Duodenal mucosa (tissue), 2 donors: Measurements from ENCODE around the gene CC2D2A.
"Not testable (repeated sequence)": the region's sequence is repeated elsewhere in the genome, so short reads cannot be mapped to it uniquely, and the experiment has no call there.

Source experiments
- H3K27ac ChIP-seq: one replicate; pipeline ENCODE4 v1.7.0; 2013; ENCODE audit warnings: low read depth, low read length
- H3K27me3 ChIP-seq, 2 donors: one replicate each; pipeline ENCODE4 v1.7.0; 2013; ENCODE audit warnings: low read length in 2 of 2, control low read depth in 1 of 2; ENCODE audit not compliant: insufficient read depth in 2 of 2, control insufficient read depth in 1 of 2
- H3K36me3 ChIP-seq, 2 donors: one replicate each; pipeline ENCODE4 v1.7.0; 2013; ENCODE audit warnings: low read length in 2 of 2, control low read depth in 1 of 2; ENCODE audit not compliant: insufficient read depth in 2 of 2, control insufficient read depth in 1 of 2
- H3K4me1 ChIP-seq, 2 donors: one replicate each; pipeline ENCODE4 v1.7.0; 2013; ENCODE audit warnings: low read length in 2 of 2, control low read depth in 1 of 2; ENCODE audit not compliant: insufficient read depth in 2 of 2, control insufficient read depth in 1 of 2
- H3K4me3 ChIP-seq, 2 donors: one replicate each; pipeline ENCODE4 v1.7.0; 2013; ENCODE audit warnings: low read length in 2 of 2, low read depth in 1 of 2
- H3K9ac ChIP-seq, 2 donors: one replicate each; pipeline ENCODE4 v1.7.0; 2013; ENCODE audit warnings: low read length in 2 of 2, low read depth in 1 of 2
- H3K9me3 ChIP-seq, 2 donors: one replicate each; pipeline ENCODE4 v1.7.0; 2013; ENCODE audit warnings: low read length in 2 of 2, control low read depth in 1 of 2; ENCODE audit not compliant: control insufficient read depth in 1 of 2

The CC2D2A gene

GRCh38 chr4:15605537-15605936, 135.9 kb downstream of the CC2D2A start:
- no peaks in the 10 kb centered on the region for H3K9me3 ChIP-seq
- no peak overlapping the region for H3K27ac ChIP-seq
- H3K4me3 ChIP-seq, result no peak overlapping the region
- no peaks in the 10 kb centered on the region for H3K27me3 ChIP-seq
- H3K4me1 ChIP-seq, result no peaks in the 10 kb centered on the region
- peaks cover 0 to 28% of the 10 kb centered on the region in 2 donors for H3K36me3 ChIP-seq
- no peak overlapping the region for H3K9ac ChIP-seq

GRCh38 chr4:15610855-15611254, 141.2 kb downstream of the CC2D2A start:
- no peak overlapping the region for H3K4me3 ChIP-seq
- no peaks in the 10 kb centered on the region for H3K4me1 ChIP-seq
- H3K36me3 ChIP-seq, result peaks cover 6 to 13% of the 10 kb centered on the region in 2 donors
- H3K9me3 ChIP-seq, result no peaks in the 10 kb centered on the region
- no peak overlapping the region for H3K27ac ChIP-seq
- no peak overlapping the region for H3K9ac ChIP-seq
- no peaks in the 10 kb centered on the region for H3K27me3 ChIP-seq

DNA sequence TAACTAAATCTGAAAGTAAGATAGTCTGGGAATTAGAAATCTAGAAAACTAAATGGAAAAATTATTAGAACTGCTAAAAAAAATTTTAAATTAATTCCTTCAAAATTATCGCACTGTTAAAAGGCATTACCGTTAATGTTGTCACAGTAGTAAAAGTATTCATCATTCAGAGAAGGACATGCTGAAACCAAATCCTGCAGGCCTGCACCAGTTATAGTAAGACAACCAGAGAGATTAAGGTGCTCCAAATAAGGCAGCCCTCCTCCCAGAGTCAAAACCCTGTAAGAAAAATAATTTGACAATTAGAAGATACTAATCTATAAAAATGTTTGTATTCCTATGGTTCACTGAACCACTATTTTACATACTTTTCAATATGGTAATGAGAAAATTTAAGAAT, 142.5 kb downstream of the CC2D2A start:
- no peaks in the 10 kb centered on the region for H3K27me3 ChIP-seq
- peaks cover 9 to 13% of the 10 kb centered on the region in 2 donors for H3K36me3 ChIP-seq
- H3K4me1 ChIP-seq, result no peaks in the 10 kb centered on the region
- no peaks in the 10 kb centered on the region for H3K9me3 ChIP-seq
- H3K27ac ChIP-seq, result no peak overlapping the region
- no peak overlapping the region for H3K4me3 ChIP-seq
- H3K9ac ChIP-seq, result no peak overlapping the region

- not testable (repeated sequence) for H3K27me3 ChIP-seq, H3K4me1 ChIP-seq, H3K27ac ChIP-seq, H3K9ac ChIP-seq, H3K4me3 ChIP-seq
- Histone ChIP-seq H3K36me3 (peaks cover 17 to 23% of the 10 kb centered on the region in 2 donors), H3K9me3 (peaks cover 8 to 10% of the 10 kb centered on the region in 2 donors)
These were observed 145.2 kb downstream of the CC2D2A start for GRCh38 chr4:15614891-15615290.

DNA sequence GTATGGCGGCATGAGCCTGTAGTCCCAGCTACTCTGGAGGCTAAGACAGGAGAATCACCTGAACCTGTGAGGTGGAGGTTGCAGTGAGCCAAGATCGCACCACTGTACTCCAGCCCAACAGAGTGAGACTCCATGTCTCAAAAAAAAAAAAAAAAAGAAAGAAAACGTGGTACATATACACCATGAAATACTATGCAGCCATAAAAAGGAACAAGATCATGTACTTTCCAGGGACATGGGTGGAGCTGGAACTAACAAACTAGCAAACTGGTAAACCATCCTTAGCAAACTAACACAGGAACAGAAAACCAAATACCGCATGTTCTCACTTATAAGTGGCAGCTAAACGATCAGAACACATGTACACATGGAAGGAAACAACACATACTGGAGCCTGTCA, 147.7 kb downstream of the CC2D2A start:
- not testable (repeated sequence) for H3K9ac ChIP-seq, H3K4me1 ChIP-seq, H3K27me3 ChIP-seq, H3K27ac ChIP-seq, H3K4me3 ChIP-seq
- H3K9me3 ChIP-seq, result peaks cover 11 to 19% of the 10 kb centered on the region in 2 donors
- H3K36me3 ChIP-seq, result peaks cover 17 to 28% of the 10 kb centered on the region in 2 donors

- peaks cover 8 to 44% of the 10 kb centered on the region in 2 donors for H3K36me3 ChIP-seq
- H3K27ac ChIP-seq, result no peak overlapping the region
- H3K4me3 ChIP-seq, result no peak overlapping the region
- H3K9ac ChIP-seq, result no peak overlapping the region
- H3K27me3 ChIP-seq, result no peaks in the 10 kb centered on the region
- no peaks in the 10 kb centered on the region for H3K4me1 ChIP-seq
- no peaks in the 10 kb centered on the region for H3K9me3 ChIP-seq
These were observed 167.1 kb downstream of the CC2D2A start for GRCh38 chr4:15636818-15637217.

DNA sequence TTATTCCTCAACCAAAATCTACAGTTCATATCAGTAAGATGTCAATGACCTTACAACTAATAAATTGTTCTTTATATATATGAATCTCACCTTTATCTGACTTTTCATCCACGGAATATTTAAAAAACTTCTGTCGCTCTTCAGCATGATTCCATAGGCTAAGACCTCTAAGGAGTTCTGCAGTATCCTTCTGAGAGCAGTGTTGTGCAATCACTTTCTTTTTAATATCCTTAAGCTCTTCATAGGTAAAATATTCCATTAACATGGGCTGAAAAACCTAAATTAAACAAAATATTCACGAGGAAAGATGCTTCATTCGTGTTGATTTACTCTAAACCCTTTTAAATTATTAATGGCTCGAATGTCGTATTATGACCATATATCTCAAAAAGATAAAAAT, 168.7 kb downstream of the CC2D2A start:
- Histone ChIP-seq H3K36me3 (peaks cover 8 to 41% of the 10 kb centered on the region in 2 donors), H3K9me3 (no peaks in the 10 kb centered on the region), H3K9ac (no peak overlapping the region), H3K27ac (no peak overlapping the region), H3K27me3 (no peaks in the 10 kb centered on the region), H3K4me1 (no peaks in the 10 kb centered on the region), H3K4me3 (no peak overlapping the region)

DNA sequence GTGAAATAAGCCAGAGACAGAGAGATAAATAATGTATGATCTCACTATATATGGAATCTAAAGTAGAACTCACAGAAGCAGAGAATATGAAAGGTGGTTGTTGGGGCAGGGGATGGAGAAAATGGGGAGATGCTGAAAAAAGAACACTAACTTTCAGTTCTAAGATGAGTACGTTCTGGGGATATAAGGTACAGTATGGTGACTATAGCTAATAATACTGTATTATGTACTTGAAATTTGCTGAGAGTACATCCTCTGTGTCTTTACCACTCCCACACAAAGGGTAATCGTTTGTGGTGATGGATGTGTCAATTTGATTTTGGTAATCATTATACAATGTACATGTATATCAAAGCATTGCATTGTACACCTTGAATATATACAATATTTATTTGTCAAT, 178.9 kb downstream of the CC2D2A start:
- H3K4me1 ChIP-seq, result peaks cover 26 to 30% of the 10 kb centered on the region in 2 donors
- H3K27ac ChIP-seq, result no peak overlapping the region
- H3K9me3 ChIP-seq, result no peaks in the 10 kb centered on the region
- H3K36me3 ChIP-seq, result no peaks in the 10 kb centered on the region
- no peak overlapping the region for H3K4me3 ChIP-seq
- no peaks in the 10 kb centered on the region for H3K27me3 ChIP-seq
- no peak overlapping the region for H3K9ac ChIP-seq

DNA sequence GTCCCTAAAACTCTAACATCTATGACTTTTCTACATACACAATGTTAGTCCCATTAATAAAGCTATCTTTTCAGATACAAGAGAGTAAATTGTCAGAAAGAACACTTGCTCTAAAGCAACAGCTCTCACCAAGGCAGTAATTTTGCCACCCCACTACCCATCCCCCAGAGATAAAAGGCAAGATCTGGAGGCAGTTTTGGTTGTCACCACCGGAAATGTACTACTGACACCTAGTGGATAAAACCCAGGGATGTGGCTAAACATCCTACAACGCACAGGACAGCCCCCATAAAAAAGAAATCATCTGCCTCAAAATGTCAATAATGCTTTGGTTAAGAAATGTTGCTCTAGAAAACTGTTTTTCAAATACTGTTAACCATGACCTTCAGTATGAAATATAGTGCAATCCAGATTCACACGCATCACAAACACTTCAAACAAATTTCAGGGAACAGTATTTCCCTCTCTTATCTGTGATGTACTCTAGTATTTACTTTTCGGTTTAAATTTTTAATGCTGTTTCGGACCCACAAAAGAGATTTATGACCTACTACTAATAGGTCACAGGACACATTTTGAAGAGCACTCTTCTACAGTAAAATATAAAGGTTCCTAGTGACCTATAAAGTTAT, 180.3 kb downstream of the CC2D2A start:
- Histone ChIP-seq H3K4me1 (peaks cover 26 to 33% of the 10 kb centered on the region in 2 donors), H3K9me3 (no peaks in the 10 kb centered on the region), H3K9ac (no peak overlapping the region), H3K27ac (no peak overlapping the region), H3K27me3 (no peaks in the 10 kb centered on the region), H3K36me3 (no peaks in the 10 kb centered on the region), H3K4me3 (no peak overlapping the region)
